Keratinocyte (primary cell): Measurements from ENCODE around the gene EGFL7. TPM values are rescaled to one million over a fixed set of nuclear protein-coding genes. Genes with fewer than 3 reads are reported as not detected.

Experiments
- DNase-seq: peaks from one replicate; pipeline ENCODE4 v3.0.0-alpha.2; 2011; ENCODE audit warnings: low read depth, missing footprints, low spot score
- FAIRE-seq: peaks from 2 replicates; lab custom pipeline; 2011; peaks lifted over from hg19 to GRCh38; lab: Jason Lieb, UNC
- H2AFZ ChIP-seq: 2 replicates; pipeline ENCODE4 v1.6.0; 2012; ENCODE audit warnings: low read length, control low read depth, inconsistent platforms; ENCODE audit not compliant: control insufficient read depth
- H3K27ac ChIP-seq: 2 replicates; pipeline ENCODE4 v1.5.1; 2011; ENCODE audit warnings: low read length; ENCODE audit not compliant: control insufficient read depth, insufficient read depth
- H3K27me3 ChIP-seq: 3 replicates; pipeline ENCODE4 v1.6.0; 2011; ENCODE audit warnings: low read length; ENCODE audit not compliant: control insufficient read depth, insufficient read depth; ENCODE audit errors: extremely low read depth
- H3K36me3 ChIP-seq, 2 experiments: 2 replicates in 1 of 2; 3 replicates in 1 of 2; pipeline ENCODE4 v1.5.1; 2011; ENCODE audit warnings: low read length in 2 of 2, mild to moderate bottlenecking in 1 of 2; ENCODE audit not compliant: control insufficient read depth in 2 of 2, insufficient read depth in 2 of 2; ENCODE audit errors: extremely low read depth in 1 of 2
- H3K4me1 ChIP-seq: 3 replicates; pipeline ENCODE4 v1.5.1; 2011; ENCODE audit warnings: low read length; ENCODE audit not compliant: control insufficient read depth, insufficient read depth; ENCODE audit errors: extremely low read depth
- H3K4me2 ChIP-seq: 3 replicates; pipeline ENCODE4 v1.6.0; 2011; ENCODE audit warnings: low read depth, low read length; ENCODE audit not compliant: control insufficient read depth, insufficient read depth; ENCODE audit errors: extremely low read depth
- H3K4me3 ChIP-seq, 3 experiments: fragments of 200-600 bp in 1 of 3; sonication (generic) in 1 of 3; 2 replicates in 2 of 3; 3 replicates in 1 of 3; pipeline ENCODE4 v1.5.1; 2011 to 2016; ENCODE audit warnings: low read length in 3 of 3, mild to moderate bottlenecking in 3 of 3, control low read depth in 2 of 3, inconsistent platforms in 1 of 3, low read depth in 1 of 3, mixed read lengths in 1 of 3, mixed run types in 1 of 3, moderate library complexity in 1 of 3; ENCODE audit not compliant: control insufficient read depth in 2 of 3, insufficient read depth in 2 of 3; ENCODE audit errors: extremely low read depth in 1 of 3
- H3K79me2 ChIP-seq: 2 replicates; pipeline ENCODE4 v1.6.0; 2012; ENCODE audit warnings: low read length; ENCODE audit not compliant: control insufficient read depth, insufficient read depth
- H3K9ac ChIP-seq: 3 replicates; pipeline ENCODE4 v1.6.0; 2011; ENCODE audit warnings: low read length; ENCODE audit not compliant: control insufficient read depth, insufficient read depth; ENCODE audit errors: extremely low read depth
- H3K9me1 ChIP-seq: 3 replicates; pipeline ENCODE4 v1.6.0; 2011; ENCODE audit warnings: low read length; ENCODE audit not compliant: control insufficient read depth, insufficient read depth; ENCODE audit errors: extremely low read depth
- H3K9me3 ChIP-seq: 2 replicates; pipeline ENCODE4 v1.5.1; 2012; ENCODE audit warnings: low read depth, low read length; ENCODE audit not compliant: control insufficient read depth
- H4K20me1 ChIP-seq: 3 replicates; pipeline ENCODE4 v1.6.0; 2011; ENCODE audit warnings: low read length; ENCODE audit not compliant: control insufficient read depth, insufficient read depth; ENCODE audit errors: extremely low read depth
- CTCF ChIP-seq, 3 experiments: IDR thresholded peaks in 1 of 3; conservative IDR thresholded peaks in 1 of 3; optimal IDR thresholded peaks in 1 of 3; 2 replicates in 2 of 3; 3 replicates in 1 of 3; pipeline versions ENCODE3 to v1.5.1; 2011; ENCODE audit warnings: low read length in 3 of 3, mild to moderate bottlenecking in 3 of 3, moderate library complexity in 2 of 3, control low read depth in 1 of 3, inconsistent platforms in 1 of 3; ENCODE audit not compliant: insufficient read depth in 2 of 3; ENCODE audit errors: extremely low read depth in 1 of 3
- EZH2 ChIP-seq: IDR thresholded peaks from one replicate; pipeline ENCODE4 v1.6.1; 2012; ENCODE audit warnings: inconsistent platforms, mild to moderate bottlenecking, low read length, moderate library complexity
- dilution Hi-C: fragments of 300-500 bp; cut with MboI; formaldehyde crosslinking; loops from one replicate; pipeline ENCODE4 v1.7.0; 2020; ENCODE audit warnings: low sequenced_read_pairs; ENCODE audit not compliant: extremely low pct_ligation_motif_present
- polyA plus RNA-seq, 5 experiments: library from polyadenylated mRNA; depleted of rRNA in 3 of 5; stranded (reverse) in 3 of 5; stranded (forward) in 1 of 5; unstranded in 1 of 5; fragments of >200 nt; gene quantifications; 1 replicate in 1 of 5; 2 replicates in 3 of 5; 3 replicates in 1 of 5; pipeline versions ENCODE4 v1.2.1 to v1.2.3, GENCODE V29; 2011 to 2012; ENCODE audit warnings: missing spikeins in 2 of 5, low read depth in 1 of 5, low replicate concordance in 1 of 5

Gene EGFL7
- polyA plus RNA-seq, 1 donor (not counting 4 experiments of a cell fraction or from before 2014, with no cell fraction given), result 4.2 TPM

DNA sequence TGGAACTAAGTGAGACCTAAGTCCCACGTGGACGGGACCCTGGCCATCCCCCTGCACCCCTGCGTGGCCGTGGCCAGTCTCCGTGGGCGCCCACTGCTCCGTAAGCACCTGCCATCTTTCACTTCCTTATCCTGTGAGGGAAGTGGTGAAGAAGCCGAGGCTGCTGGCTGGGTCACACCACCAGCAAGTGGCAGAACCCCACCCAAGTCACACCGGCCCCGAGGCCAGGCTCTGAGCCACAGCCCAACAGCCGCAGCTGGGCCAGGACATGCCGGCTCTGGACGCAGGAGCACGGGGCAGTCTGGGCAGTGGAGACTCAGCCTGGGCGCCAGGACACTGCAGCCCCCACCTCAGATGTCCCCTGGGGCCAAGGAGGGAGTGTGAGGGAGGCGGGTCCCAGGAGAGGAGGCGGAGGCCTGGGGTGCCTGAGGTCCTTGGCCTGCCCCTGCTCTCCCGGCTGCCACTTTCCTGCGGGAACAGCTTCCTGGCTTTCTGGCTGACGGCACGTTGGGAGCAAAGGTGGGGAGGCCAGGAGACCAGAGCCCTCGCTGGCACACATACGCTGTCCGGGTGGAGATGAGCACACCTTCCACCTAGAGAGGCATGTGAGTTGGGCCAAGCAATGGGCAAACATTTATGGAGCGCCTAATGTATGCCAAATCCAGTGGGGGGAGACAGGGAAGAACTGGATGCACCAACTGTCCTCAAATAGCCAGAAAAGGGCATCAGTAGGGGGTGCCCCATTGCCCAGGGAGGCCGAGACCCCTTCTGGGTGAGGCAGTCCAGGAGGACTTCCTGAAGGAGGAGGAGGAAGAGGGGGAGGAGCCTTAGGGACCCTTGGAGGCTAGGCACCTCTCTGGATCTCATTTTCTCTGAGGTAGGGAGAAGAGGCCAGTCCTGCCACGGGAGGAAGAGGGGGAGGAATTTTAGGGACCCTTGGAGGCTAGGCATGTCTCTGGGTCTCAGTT, 43.9 kb upstream of the EGFL7 start:
- H3K4me3 ChIP-seq, result no peak overlapping the region
- H3K9ac ChIP-seq, result no peak overlapping the region
- FAIRE-seq, result no peak
- no peaks in the 10 kb centered on the region for H3K79me2 ChIP-seq
- H3K27me3 ChIP-seq, result peaks cover 7% of the 10 kb centered on the region
- no peaks in the 10 kb centered on the region for H3K9me1 ChIP-seq
- peaks cover 38% of the 10 kb centered on the region for H3K4me1 ChIP-seq
- H2AFZ ChIP-seq, result no peak overlapping the region
- H3K27ac ChIP-seq, result no peak overlapping the region
- DNase-seq, result no peak
- dilution Hi-C loops, result no loop called here
- no peak for TF ChIP-seq EZH2
- TF ChIP-seq CTCF (optimal IDR thresholded peaks at IDR 0.05 in 1 of 3, IDR thresholded peaks at IDR 0.05 in 1 of 3, conservative IDR thresholded peaks at IDR 0.05 in 1 of 3; ENCODE audit: extremely low read depth in 1 of 3, insufficient read depth in 2 of 3, low read length in 3 of 3), result no peak
- no peaks in the 10 kb centered on the region for H3K36me3 ChIP-seq
- H3K9me3 ChIP-seq, result no peaks in the 10 kb centered on the region
- no peak overlapping the region for H3K4me2 ChIP-seq
- H4K20me1 ChIP-seq, result no peaks in the 10 kb centered on the region

- no peak overlapping the region for H2AFZ ChIP-seq
- H3K4me2 ChIP-seq, result no peak overlapping the region
- dilution Hi-C loops, result no loop called here
- H3K9me1 ChIP-seq, result no peaks in the 10 kb centered on the region
- H3K9me3 ChIP-seq, result no peaks in the 10 kb centered on the region
- H3K4me1 ChIP-seq, result peaks cover 48% of the 10 kb centered on the region
- H3K79me2 ChIP-seq, result no peaks in the 10 kb centered on the region
- no peak overlapping the region for H3K4me3 ChIP-seq
- peaks cover 7% of the 10 kb centered on the region for H3K27me3 ChIP-seq
- TF ChIP-seq EZH2 (no peak), CTCF (optimal IDR thresholded peaks at IDR 0.05 in 1 of 3, IDR thresholded peaks at IDR 0.05 in 1 of 3, conservative IDR thresholded peaks at IDR 0.05 in 1 of 3; ENCODE audit: extremely low read depth in 1 of 3, insufficient read depth in 2 of 3, low read length in 3 of 3) (no peak)
- DNase-seq (no peak), FAIRE-seq (no peak)
- no peaks in the 10 kb centered on the region for H4K20me1 ChIP-seq
- H3K36me3 ChIP-seq, result no peaks in the 10 kb centered on the region
- H3K27ac ChIP-seq, result no peak overlapping the region
- no peak overlapping the region for H3K9ac ChIP-seq
These were observed 42.8 kb upstream of the EGFL7 start for GRCh38 chr9:136619742-136620440.
